ENCODE measurements around the gene RDM1.

Gene RDM1

DNA sequence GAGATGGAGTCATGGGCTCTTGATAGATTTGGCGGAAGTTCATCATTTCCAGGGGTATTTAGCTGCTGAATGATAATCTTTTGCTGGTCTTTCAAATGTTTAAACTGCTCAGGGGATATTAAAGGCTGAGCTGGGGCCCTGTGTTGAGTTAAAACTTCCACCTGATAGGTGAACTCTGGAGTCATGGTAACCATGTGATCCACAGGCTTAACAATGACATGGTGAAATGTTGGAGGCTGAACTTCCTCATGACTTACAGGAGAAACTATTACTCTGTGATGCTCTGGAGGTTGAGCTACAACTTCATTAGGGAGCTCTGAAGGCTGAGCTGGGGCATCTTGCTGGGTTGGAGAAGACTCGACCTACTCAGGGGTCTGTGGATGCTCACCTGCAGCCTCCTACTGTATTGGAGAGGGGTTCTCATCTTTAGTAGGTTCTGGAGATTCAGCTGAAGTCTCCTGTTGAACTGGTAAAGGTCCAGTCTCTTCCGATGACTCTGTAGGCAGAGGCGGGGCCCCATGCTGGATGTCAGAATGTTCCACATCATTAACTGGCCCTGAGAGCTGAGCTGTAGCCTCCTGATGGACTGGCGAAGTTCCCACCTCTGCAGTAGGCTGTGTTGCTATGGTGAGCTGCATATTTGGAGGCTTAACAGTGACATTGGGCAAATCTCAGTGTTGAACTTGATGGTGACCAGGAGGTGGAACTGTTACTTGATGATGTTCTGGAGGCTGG, 24.2 kb downstream of the RDM1 start:
- no peak overlapping the region for H3K9ac ChIP-seq (ENCODE audit: low read length)
- no peak for DNase-seq
- H2AFZ ChIP-seq (ENCODE audit: low read length): no peak overlapping the region
- H3F3A ChIP-seq (ENCODE audit: insufficient read depth, low read length): no peaks in the 10 kb centered on the region
- H3K9me2 ChIP-seq (replicated peaks; ENCODE audit: insufficient read depth, low read length): no peaks in the 10 kb centered on the region
- no peaks in the 10 kb centered on the region for H3K36me3 ChIP-seq (replicated peaks; ENCODE audit: insufficient read depth, low read length)
- no peaks in the 10 kb centered on the region for H3K9me3 ChIP-seq (replicated peaks; ENCODE audit: insufficient read depth, low read length)
- TF ChIP-seq EZH2 (optimal IDR thresholded peaks at IDR 0.05; ENCODE audit: low read depth, low read length) (no peak), EZH2phosphoT487 (IDR thresholded peaks at IDR 0.05; ENCODE audit: low read length) (no peak)
- TF ChIP-seq, protein P1, sequence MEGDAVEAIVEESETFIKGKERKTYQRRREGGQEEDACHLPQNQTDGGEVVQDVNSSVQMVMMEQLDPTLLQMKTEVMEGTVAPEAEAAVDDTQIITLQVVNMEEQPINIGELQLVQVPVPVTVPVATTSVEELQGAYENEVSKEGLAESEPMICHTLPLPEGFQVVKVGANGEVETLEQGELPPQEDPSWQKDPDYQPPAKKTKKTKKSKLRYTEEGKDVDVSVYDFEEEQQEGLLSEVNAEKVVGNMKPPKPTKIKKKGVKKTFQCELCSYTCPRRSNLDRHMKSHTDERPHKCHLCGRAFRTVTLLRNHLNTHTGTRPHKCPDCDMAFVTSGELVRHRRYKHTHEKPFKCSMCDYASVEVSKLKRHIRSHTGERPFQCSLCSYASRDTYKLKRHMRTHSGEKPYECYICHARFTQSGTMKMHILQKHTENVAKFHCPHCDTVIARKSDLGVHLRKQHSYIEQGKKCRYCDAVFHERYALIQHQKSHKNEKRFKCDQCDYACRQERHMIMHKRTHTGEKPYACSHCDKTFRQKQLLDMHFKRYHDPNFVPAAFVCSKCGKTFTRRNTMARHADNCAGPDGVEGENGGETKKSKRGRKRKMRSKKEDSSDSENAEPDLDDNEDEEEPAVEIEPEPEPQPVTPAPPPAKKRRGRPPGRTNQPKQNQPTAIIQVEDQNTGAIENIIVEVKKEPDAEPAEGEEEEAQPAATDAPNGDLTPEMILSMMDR (IDR thresholded peaks at IDR 0.05; ENCODE audit: low read length): no peak
- H3K4me2 ChIP-seq (ENCODE audit: low read depth, low read length): no peak overlapping the region
- H3K27me3 ChIP-seq (replicated peaks; ENCODE audit: insufficient read depth, low read length): no peaks in the 10 kb centered on the region
- H3K4me1 ChIP-seq (ENCODE audit: low read length): no peaks in the 10 kb centered on the region
- H3K79me2 ChIP-seq (ENCODE audit: low read length): no peaks in the 10 kb centered on the region
- H3K27ac ChIP-seq (ENCODE audit: low read length): no peak overlapping the region
- no peaks in the 10 kb centered on the region for H4K20me1 ChIP-seq (ENCODE audit: insufficient read depth, low read length)
- no peak overlapping the region for H3K4me3 ChIP-seq (ENCODE audit: low read length)

DNA sequence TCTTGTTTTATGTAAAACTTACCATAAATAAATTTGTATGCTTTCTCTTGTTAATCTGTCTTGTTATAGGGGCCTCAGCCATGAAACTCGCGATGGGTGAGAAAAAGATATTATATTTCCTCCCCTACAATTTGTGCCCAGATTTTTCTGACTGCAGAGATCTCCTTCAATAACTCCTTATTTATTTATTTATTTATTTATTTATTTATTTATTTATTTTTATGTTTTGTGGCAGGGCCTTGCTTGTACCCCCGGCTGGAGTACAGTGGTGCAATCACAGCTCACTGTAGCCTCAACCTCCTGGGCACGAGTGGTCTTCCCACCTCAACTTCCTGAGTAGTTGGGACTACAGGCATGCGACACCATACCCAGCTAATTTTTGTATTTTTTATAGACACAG, 27.1 kb downstream of the RDM1 start:
- Histone ChIP-seq H3K4me2 (ENCODE audit: low read depth, low read length) (no peak overlapping the region), H3K27ac (ENCODE audit: low read length) (no peak overlapping the region), H3F3A (ENCODE audit: insufficient read depth, low read length) (no peaks in the 10 kb centered on the region), H3K4me3 (ENCODE audit: low read length) (no peak overlapping the region), H3K79me2 (ENCODE audit: low read length) (no peaks in the 10 kb centered on the region), H3K9ac (ENCODE audit: low read length) (no peak overlapping the region), H2AFZ (ENCODE audit: low read length) (no peak overlapping the region), H3K4me1 (ENCODE audit: low read length) (no peaks in the 10 kb centered on the region), H3K9me2 (replicated peaks; ENCODE audit: insufficient read depth, low read length) (no peaks in the 10 kb centered on the region), H3K9me3 (replicated peaks; ENCODE audit: insufficient read depth, low read length) (no peaks in the 10 kb centered on the region), H3K27me3 (replicated peaks; ENCODE audit: insufficient read depth, low read length) (no peaks in the 10 kb centered on the region), H4K20me1 (ENCODE audit: insufficient read depth, low read length) (no peaks in the 10 kb centered on the region), H3K36me3 (replicated peaks; ENCODE audit: insufficient read depth, low read length) (no peaks in the 10 kb centered on the region)
- DNase-seq: no peak
- TF ChIP-seq, protein P1 (IDR thresholded peaks at IDR 0.05; ENCODE audit: low read length): no peak
- TF ChIP-seq EZH2phosphoT487 (IDR thresholded peaks at IDR 0.05; ENCODE audit: low read length) (no peak), EZH2 (optimal IDR thresholded peaks at IDR 0.05; ENCODE audit: low read depth, low read length) (no peak)

DNA sequence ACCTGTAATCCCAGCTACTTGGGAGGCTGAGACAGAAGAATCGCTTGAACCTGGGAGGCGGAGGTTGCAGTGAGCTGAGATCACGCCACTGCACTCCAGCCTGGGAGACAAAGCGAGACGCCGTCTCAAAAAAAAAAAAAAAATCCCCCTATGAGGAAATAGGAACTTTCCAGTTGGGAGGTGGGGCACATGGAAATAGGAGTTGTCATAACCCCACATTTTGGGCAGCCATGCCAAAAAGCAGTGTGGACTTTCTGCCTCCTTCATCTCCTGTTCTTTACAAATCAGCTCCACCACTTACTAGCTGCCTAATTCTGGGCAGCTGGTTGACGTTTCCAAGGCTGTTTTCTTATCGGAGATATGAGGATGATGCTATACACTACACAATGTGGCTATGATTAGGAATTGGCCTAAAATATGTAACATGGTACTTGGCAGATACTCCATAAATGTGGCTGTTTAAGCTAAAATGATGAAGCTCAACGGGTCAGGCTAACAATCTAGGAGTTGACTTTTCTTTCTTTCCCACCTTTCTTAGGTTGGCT, 28.9 kb downstream of the RDM1 start:
- DNase-seq: no peak
- H3K27ac ChIP-seq (ENCODE audit: low read length): no peak overlapping the region

More for the DNA sequence above, 28.9 kb downstream of the RDM1 start:
- TF ChIP-seq EZH2phosphoT487 (IDR thresholded peaks at IDR 0.05; ENCODE audit: low read length) (no peak), EZH2 (optimal IDR thresholded peaks at IDR 0.05; ENCODE audit: low read depth, low read length) (no peak)
- TF ChIP-seq, protein P1 (IDR thresholded peaks at IDR 0.05; ENCODE audit: low read length): no peak
- H3K9me2 ChIP-seq (replicated peaks; ENCODE audit: insufficient read depth, low read length): no peaks in the 10 kb centered on the region
- no peak overlapping the region for H3K9ac ChIP-seq (ENCODE audit: low read length)
- no peaks in the 10 kb centered on the region for H3K4me1 ChIP-seq (ENCODE audit: low read length)
- no peaks in the 10 kb centered on the region for H3K36me3 ChIP-seq (replicated peaks; ENCODE audit: insufficient read depth, low read length)
- H3F3A ChIP-seq (ENCODE audit: insufficient read depth, low read length): no peaks in the 10 kb centered on the region
- H3K27me3 ChIP-seq (replicated peaks; ENCODE audit: insufficient read depth, low read length): no peaks in the 10 kb centered on the region
- no peak overlapping the region for H3K4me2 ChIP-seq (ENCODE audit: low read depth, low read length)
- no peaks in the 10 kb centered on the region for H3K79me2 ChIP-seq (ENCODE audit: low read length)
- H3K4me3 ChIP-seq (ENCODE audit: low read length): no peak overlapping the region
- no peaks in the 10 kb centered on the region for H4K20me1 ChIP-seq (ENCODE audit: insufficient read depth, low read length)
- no peak overlapping the region for H2AFZ ChIP-seq (ENCODE audit: low read length)
- H3K9me3 ChIP-seq (replicated peaks; ENCODE audit: insufficient read depth, low read length): no peaks in the 10 kb centered on the region

Data from MM.1S (cell line).